HL-60 (cell line): ENCODE measurements around the gene LRBA.

Experiments
- CTCF ChIP-seq: IDR thresholded peaks from one replicate; pipeline ENCODE4 v1.5.1; 2011; ENCODE audit warnings: low read length, control low read depth, inconsistent platforms; ENCODE audit not compliant: insufficient read depth
- GABPA ChIP-seq: IDR thresholded peaks from 2 replicates; pipeline ENCODE4 v1.6.1; 2012; ENCODE audit warnings: low read depth
- POLR2AphosphoS5 ChIP-seq: IDR thresholded peaks from 2 replicates; pipeline ENCODE4 v1.6.1; 2012; ENCODE audit warnings: low read depth
- TF ChIP-seq, protein P1 (sequence below): IDR thresholded peaks from 2 replicates; pipeline ENCODE4 v1.6.1; 2012; ENCODE audit warnings: low read depth; ENCODE audit not compliant: insufficient replicate concordance

GRCh38 chr4:150541681-150542080, 473.4 kb downstream of the LRBA start:
- no peak for TF ChIP-seq CTCF
- TF ChIP-seq, protein P1, sequence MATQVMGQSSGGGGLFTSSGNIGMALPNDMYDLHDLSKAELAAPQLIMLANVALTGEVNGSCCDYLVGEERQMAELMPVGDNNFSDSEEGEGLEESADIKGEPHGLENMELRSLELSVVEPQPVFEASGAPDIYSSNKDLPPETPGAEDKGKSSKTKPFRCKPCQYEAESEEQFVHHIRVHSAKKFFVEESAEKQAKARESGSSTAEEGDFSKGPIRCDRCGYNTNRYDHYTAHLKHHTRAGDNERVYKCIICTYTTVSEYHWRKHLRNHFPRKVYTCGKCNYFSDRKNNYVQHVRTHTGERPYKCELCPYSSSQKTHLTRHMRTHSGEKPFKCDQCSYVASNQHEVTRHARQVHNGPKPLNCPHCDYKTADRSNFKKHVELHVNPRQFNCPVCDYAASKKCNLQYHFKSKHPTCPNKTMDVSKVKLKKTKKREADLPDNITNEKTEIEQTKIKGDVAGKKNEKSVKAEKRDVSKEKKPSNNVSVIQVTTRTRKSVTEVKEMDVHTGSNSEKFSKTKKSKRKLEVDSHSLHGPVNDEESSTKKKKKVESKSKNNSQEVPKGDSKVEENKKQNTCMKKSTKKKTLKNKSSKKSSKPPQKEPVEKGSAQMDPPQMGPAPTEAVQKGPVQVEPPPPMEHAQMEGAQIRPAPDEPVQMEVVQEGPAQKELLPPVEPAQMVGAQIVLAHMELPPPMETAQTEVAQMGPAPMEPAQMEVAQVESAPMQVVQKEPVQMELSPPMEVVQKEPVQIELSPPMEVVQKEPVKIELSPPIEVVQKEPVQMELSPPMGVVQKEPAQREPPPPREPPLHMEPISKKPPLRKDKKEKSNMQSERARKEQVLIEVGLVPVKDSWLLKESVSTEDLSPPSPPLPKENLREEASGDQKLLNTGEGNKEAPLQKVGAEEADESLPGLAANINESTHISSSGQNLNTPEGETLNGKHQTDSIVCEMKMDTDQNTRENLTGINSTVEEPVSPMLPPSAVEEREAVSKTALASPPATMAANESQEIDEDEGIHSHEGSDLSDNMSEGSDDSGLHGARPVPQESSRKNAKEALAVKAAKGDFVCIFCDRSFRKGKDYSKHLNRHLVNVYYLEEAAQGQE, result no peak
- TF ChIP-seq GABPA, result no peak
- no peak for TF ChIP-seq POLR2AphosphoS5
